Stimulated activated CD4-positive, alpha-beta T cell treated with anti-CD3 and anti-CD28 coated beads, Interleukin-4, amount 100 ng/mL, for 48 hours (primary cell): ENCODE results near the gene PHRF1.
"Not testable (repeated sequence)": the region's sequence is repeated elsewhere in the genome, so short reads cannot be mapped to it uniquely, and the experiment has no call there.

Experiments used
- DNase-seq, 2 donors: peaks; one replicate each; pipeline ENCODE4 v3.0.0-alpha.2; 2020; ENCODE audit warnings: low read depth in 2 of 2

Gene PHRF1

GRCh38 chr11:627308-627576 is 51.0 kb downstream of the PHRF1 start:
- DNase-seq = no peak

DNA sequence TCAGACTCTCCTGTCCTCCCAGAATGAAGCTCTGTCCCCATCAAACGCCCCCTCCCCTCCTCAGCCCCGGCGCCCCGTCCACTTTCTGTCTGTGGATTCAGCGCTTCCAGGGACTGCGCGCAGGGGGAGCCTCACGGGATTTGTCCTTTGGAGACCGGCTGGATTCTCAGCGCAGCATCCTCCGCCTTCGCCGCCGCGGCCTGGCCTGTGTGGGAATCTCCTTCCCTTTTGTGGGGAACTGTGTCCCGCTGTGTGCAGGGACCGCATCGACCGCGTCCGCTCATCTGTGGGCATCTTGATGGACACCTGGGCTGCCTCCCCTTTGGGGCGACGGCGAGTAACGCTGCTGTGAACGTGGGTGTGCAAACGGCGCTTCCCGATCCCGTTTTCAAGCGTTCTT is 51.8 kb downstream of the PHRF1 start:
- no peak for DNase-seq

- DNase-seq = no peak
These were observed 52.9 kb downstream of the PHRF1 start for GRCh38 chr11:629237-629583.

GRCh38 chr11:630871-631270 is 54.6 kb downstream of the PHRF1 start:
- no peak for DNase-seq

DNA sequence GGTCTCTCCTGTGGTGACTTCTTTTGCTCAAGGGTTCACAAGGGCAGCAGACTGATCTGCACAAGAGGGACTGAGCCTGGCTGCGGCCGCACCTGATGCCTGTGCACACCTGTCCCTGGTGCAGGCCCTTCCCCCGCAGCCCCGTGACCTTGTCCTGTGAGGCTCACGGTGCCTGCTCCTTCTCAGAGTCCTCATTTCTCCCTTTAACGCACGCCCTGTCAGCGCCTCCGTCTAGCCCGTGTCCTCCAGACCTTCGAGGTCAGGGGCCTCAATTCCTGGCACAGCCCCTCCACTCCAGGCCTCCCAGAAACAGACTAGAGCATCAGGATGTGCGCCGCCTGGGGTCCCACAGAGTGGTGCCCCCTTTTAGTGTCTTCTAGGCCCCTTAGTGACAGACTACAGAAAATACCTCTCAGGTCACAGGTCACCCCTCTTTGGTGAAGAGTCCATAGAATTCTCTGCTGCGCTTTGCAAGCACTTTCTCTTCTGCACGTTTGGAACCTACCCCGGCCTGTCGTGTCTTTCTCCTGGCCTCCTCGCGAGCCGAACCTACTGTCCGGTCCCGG is 59.8 kb downstream of the PHRF1 start:
- no peak for DNase-seq

DNA sequence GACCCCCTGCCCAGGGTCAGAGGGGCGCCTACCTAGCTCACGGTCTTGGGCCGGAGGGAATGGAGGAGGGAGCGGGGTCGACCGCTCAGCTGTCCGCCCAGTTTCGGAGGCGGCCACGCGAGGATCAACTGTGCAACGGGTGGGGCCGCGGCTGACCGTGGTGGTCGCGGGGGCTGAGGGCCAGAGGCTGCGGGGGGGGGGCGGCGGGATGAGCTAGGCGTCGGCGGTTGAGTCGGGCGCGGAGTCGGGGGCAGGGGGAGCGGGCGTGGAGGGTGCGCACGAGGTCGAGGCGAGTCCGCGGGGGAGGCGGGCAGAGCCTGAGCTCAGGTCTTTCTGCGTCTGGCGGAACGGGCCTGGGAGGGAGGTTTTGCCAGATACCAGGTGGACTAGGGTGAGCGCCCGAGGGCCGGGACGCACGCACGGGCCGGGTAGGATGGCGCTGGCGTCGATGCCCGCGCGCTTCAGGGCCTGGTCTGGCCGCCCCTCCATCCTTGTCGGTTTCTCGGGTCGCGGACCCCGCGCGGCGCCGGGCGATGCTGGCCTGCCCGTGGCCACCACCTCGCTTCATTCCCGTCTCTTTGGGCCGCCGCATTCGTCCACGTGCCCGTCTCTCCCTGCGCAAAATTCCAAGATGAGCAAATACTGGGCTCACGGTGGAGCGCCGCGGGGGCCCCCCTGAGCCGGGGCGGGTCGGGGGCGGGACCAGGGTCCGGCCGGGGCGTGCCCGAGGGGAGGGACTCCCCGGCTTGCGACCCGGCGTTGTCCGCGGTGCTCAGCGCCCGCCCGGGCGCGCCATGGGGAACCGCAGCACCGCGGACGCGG is 60.5 kb downstream of the PHRF1 start, which contains the start of gene DRD4:
TSS of gene DRD4 (plus strand) at position 759 of the 822 bp plus-strand sequence. CDS start at position 795, 36 bp downstream.
- no peak for DNase-seq

DNA sequence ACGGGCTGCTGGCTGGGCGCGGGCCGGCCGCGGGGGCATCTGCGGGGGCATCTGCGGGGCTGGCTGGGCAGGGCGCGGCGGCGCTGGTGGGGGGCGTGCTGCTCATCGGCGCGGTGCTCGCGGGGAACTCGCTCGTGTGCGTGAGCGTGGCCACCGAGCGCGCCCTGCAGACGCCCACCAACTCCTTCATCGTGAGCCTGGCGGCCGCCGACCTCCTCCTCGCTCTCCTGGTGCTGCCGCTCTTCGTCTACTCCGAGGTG is 61.0 kb downstream of the PHRF1 start:
- no peak for DNase-seq

DNA sequence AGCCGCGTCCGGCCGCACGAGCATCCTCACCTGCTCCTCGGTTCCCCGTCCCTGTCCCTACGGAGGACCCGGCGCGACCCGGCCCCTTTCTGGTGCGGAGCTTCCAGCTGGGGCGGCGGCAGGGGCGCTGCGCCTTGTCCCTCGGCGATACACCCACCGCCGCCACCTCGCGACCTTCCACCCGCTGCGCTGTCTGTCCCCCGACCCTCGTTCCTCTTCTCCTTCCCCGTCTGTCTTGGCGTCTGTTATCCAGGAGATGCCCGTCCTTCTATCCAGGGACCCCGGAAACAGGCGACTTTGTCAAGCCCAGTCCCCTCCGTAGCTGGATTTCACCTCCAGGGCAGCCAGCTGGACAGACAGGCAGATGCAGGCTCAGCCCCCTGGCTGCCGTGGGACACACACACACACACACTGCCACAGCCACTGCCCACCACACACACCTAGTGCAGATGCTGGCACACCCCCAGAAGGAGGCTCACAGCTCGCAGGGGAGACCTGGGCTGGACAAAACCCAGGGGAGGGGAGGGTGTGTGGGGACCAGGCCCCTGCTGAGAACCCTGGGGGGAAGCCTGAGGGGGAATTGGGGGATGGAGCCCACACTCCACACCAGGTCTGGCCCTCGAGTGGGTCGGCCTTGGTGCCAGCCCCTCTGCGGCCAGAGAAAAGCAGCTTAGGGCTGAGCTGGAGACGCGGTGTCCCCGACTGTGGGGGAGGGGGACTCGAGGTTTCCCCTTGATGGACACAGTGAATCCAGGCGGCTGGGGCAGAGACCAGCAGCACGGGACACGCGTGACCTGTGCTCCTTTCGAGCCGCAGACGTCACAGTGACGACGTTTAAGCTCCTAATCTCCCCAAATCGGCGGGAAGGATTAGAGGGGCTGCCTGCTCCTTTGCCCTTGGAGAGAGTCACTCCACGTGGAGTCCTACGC is 61.6 kb downstream of the PHRF1 start:
- no peak for DNase-seq

GRCh38 chr11:638631-639331 is 62.5 kb downstream of the PHRF1 start:
- DNase-seq = no peak

DNA sequence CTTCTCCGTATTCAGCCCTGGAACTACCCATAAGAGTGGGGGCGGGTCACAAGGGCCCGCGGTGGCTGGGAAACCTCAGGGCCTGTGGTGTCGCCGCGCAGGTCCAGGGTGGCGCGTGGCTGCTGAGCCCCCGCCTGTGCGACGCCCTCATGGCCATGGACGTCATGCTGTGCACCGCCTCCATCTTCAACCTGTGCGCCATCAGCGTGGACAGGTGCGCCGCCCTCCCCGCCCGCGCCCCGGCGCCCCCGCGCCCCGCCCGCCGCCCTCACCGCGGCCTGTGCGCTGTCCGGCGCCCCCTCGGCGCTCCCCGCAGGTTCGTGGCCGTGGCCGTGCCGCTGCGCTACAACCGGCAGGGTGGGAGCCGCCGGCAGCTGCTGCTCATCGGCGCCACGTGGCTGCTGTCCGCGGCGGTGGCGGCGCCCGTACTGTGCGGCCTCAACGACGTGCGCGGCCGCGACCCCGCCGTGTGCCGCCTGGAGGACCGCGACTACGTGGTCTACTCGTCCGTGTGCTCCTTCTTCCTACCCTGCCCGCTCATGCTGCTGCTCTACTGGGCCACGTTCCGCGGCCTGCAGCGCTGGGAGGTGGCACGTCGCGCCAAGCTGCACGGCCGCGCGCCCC is 63.2 kb downstream of the PHRF1 start:
- DNase-seq = no peak

DNA sequence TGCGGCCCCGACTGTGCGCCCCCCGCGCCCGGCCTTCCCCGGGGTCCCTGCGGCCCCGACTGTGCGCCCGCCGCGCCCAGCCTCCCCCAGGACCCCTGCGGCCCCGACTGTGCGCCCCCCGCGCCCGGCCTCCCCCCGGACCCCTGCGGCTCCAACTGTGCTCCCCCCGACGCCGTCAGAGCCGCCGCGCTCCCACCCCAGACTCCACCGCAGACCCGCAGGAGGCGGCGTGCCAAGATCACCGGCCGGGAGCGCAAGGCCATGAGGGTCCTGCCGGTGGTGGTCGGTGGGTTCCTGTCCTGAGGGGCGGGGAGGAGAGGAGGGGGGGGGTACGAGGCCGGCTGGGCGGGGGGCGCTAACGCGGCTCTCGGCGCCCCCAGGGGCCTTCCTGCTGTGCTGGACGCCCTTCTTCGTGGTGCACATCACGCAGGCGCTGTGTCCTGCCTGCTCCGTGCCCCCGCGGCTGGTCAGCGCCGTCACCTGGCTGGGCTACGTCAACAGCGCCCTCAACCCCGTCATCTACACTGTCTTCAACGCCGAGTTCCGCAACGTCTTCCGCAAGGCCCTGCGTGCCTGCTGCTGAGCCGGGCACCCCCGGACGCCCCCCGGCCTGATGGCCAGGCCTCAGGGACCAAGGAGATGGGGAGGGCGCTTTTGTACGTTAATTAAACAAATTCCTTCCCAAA is 63.9 kb downstream of the PHRF1 start:
- DNase-seq = no peak

DNA sequence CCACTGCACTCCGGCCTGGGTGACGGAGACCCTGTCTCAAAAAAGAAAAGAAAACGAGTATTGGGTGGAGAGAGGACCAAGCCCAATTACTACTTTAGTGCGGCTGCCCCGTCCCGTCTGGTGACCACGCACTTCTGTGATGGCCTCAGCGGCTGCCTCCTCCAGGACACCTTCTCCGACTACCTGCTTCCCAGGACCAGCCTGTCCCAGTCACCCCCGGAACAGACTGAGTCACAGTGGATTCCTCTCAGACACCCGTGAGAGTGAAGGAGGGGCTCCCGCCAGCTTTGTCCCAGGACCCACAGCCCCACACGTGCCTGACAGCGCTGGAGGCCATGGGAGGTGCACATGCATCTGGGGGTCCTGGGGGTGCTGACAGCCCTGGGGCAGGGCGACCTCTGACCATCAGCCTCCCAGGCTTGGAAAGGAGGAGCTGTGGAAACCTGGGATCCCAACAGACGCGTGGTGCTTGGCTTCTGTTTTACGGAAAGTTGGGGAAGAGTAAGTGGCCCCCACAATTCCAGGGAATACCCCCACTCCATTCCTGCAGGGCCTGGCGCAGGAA is 65.6 kb downstream of the PHRF1 start:
- no peak for DNase-seq

- DNase-seq = no peak
These were observed 67.1 kb downstream of the PHRF1 start for GRCh38 chr11:643366-643765.

DNA sequence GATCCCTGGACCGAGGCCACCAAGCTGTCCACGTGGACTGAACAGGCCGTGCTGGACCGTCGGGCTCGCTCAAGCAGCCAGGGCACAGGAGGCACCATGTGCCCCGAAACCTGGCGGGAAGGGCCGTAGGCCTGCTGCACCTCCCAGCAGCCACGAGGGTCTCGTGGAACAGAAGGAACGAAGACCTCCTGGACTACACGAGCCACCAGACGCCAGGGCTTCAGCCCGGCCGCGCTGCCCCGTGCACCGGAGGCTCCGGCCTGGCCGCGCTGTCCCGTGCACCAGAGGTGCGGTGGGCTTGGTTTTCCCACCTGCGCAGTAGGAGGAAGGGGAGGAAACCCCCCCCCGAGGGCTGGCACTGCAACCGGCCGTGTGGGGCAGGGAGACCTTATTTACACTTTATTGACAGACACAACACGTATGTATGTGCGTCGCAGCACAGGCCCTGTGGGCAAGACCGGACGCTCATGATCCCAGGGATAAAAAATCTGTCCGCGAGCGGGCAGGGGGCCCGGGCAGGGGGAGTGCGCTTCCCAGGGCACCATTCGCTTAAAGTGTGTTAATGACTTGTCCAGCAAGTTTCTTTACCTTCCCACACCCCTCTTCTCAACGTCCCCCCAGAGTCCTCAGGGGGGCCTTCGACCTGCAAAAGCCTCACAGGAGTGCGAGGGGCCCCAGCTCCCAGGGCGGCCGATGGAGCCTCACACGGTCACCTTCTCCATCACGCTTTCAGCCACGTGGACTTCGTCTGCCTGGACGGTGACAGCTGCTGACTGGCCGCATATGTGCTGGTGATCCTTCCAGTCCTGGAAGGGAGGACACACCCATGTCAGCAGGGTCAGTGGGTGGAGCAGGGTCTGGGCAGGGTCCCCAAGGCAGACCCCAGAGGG is 67.8 kb downstream of the PHRF1 start:
- no peak for DNase-seq

GRCh38 chr11:645536-645935 is 69.3 kb downstream of the PHRF1 start:
- DNase-seq = no peak

DNA sequence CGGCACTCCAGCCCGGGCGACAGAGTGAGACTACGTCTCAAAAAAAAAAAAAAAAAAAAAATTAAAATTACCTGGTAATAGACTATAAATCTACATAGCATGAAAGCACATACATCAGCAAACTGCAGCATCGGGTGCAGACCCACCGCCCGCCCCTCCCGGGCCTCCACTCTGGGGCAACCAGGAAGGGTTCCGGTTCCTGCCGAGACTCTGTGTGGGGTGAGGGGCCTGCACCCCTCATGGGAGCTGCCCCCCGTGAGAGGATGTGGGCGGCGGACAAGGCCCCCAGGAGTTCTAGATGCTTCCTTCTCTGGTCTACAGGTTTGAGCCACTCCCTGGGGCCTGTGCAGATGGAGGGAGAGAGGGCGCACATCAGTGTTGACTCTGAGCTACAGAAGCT is 69.9 kb downstream of the PHRF1 start:
- DNase-seq = no peak

DNA sequence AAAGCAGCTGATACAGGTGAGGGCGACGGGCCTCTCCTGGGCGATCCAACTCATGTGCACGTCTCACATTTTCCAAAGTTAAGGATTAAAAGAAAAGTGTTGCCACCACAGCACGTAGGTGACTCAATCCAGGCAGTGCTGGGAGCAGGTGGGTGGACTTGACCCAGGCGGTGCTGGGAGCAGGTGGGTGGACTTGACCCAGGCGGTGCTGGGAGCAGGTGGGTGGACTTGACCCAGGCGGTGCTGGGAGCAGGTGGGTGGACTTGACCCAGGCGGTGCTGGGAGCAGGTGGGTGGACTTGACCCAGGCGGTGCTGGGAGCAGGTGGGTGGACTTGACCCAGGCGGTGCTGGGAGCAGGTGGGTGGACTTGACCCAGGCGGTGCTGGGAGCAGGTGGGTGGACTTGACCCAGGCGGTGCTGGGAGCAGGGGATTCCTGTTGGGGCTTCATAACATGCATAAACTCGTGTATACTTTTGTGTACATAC is 71.4 kb downstream of the PHRF1 start:
- not testable (repeated sequence) for DNase-seq

GRCh38 chr11:650482-650881 is 74.2 kb downstream of the PHRF1 start:
- no peak for DNase-seq

DNA sequence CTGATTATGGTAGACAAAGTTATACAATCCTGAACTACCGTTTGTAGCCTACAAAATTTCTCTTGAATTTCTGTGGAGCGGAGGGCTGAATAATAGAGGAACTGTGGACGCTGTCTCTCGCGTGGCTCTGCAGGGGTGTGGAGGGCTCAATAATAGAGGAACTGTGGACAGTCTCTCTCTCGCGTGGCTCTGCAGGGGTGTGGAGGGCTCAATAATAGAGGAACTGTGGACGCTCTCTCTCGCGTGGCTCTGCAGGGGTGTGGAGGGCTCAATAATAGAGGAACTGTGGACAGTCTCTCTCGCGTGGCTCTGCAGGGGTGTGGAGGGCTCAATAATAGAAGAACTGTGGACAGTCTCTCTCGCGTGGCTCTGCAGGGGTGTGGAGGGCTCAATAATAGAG is 76.9 kb downstream of the PHRF1 start:
- not testable (repeated sequence) for DNase-seq

- no peak for DNase-seq
These were observed 77.6 kb downstream of the PHRF1 start for GRCh38 chr11:653837-654236.
